Right lobe of liver (tissue), 4 donors: ENCODE data around the gene SPINDOC.

Experiments
- CTCF ChIP-seq, 4 donors: fragments of 200-600 bp in 3 of 4; fragments of 450-650 bp in 1 of 4; IDR thresholded peaks; one replicate each; pipeline versions ENCODE4 v1.5.1 to v1.8.0; 2016 to 2022; ENCODE audit warnings: antibody characterized with exemption in 4 of 4, mild to moderate bottlenecking in 2 of 4
- POLR2A ChIP-seq: fragments of 450-650 bp; IDR thresholded peaks from one replicate; pipeline ENCODE4 v1.6.1; 2017; ENCODE audit warnings: antibody characterized with exemption, mild to moderate bottlenecking
- donor health status: DM: no; HTN: no; CAD: no.
- donor health status: DM: no; HTN: no; CAD: no.
- donor health status: DM: no; HTN: yes; CAD: no.

DNA sequence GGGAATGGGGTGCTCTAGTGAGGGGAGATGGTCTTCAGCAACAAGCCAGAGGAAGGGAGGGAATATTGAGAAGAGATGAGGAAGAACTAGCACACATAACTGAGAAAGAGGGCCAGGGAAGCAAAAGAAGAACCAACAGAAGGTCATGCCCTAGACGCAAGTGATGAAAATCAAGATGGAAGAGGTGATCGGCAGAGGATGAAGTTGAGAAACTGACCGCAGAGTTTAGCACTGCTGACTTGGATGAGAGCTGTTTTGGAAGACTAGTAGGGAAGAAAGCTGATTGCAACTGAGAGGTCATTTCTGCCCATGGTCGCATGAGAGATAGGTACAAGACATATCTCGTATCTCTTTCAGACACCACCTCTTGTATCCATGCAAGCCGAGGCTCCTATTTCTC, 2.9 kb downstream of the SPINDOC start:
- no peak for TF ChIP-seq POLR2A
- no peak for TF ChIP-seq CTCF (IDR thresholded peaks at IDR 0.05)
